Stomach (tissue), 9 donors: ENCODE data around the gene STXBP2. TPM values are rescaled to one million over a fixed set of nuclear protein-coding genes. Genes with fewer than 3 reads are reported as not detected.

Source experiments
- DNase-seq, 2 donors: peaks; one replicate each; pipeline versions ENCODE4 v3.0.0 to v3.0.0-alpha.2; 2013 to 2019
- H3K27ac ChIP-seq, 5 donors: fragments of 200-600 bp in 4 of 5; sonication (generic) in 4 of 5; one replicate each; pipeline ENCODE4 v1.5.1; 2013 to 2019; ENCODE audit warnings: mild to moderate bottlenecking in 1 of 5, moderate library complexity in 1 of 5
- H3K27me3 ChIP-seq, 3 donors: fragments of 200-600 bp; sonication (generic); one replicate each; pipeline ENCODE4 v1.5.1; 2017 to 2019; ENCODE audit warnings: mixed run types in 1 of 3
- H3K36me3 ChIP-seq, 4 donors: fragments of 200-600 bp; sonication (generic); 1 replicate in 3 of 4; 2 replicates in 1 of 4; pipeline ENCODE4 v1.5.1; 2016 to 2019
- H3K4me1 ChIP-seq, 4 donors: fragments of 200-600 bp; sonication (generic); one replicate each; pipeline ENCODE4 v1.5.1; 2016 to 2019
- H3K4me3 ChIP-seq, 4 donors: fragments of 200-600 bp; sonication (generic) in 3 of 4; one replicate each; pipeline ENCODE4 v1.5.1; 2016 to 2019; ENCODE audit warnings: mild to moderate bottlenecking in 1 of 4
- H3K9me3 ChIP-seq, 4 donors: fragments of 200-600 bp; sonication (generic); one replicate each; pipeline ENCODE4 v1.5.1; 2016 to 2019
- EP300 ChIP-seq: sonication (generic); formaldehyde crosslinking; IDR thresholded peaks from one replicate; pipeline ENCODE4 v1.6.1; 2017; ENCODE audit warnings: antibody characterized with exemption
- POLR2A ChIP-seq, 4 donors: fragments of 450-650 bp; IDR thresholded peaks; one replicate each; pipeline ENCODE4 v1.6.1; 2016; ENCODE audit warnings: antibody characterized with exemption in 4 of 4, control low read depth in 2 of 4, mild to moderate bottlenecking in 1 of 4, moderate library complexity in 1 of 4
- POLR2AphosphoS5 ChIP-seq, 3 donors: sonication (generic); formaldehyde crosslinking; IDR thresholded peaks; one replicate each; pipeline ENCODE4 v1.6.1; 2016; ENCODE audit warnings: antibody characterized with exemption in 3 of 3
- WGBS, 5 donors: extraction: QIAGEN DNeasy Blood & Tissue Kit in 3 of 5; methylation state at CpG; one replicate each; pipeline versions ENCODE4 v1.1.5 to v1.1.7; 2013 to 2018; 5-methylcytosine and 5-hydroxymethylcytosine counted together
- intact Hi-C: fragments of 100-400 bp; cut with DNase I; formaldehyde crosslinking; loops from one replicate; pipeline ENCODE4 v1.15.1; 2023; ENCODE audit warnings: low total_unique reads
- polyA plus RNA-seq, 3 donors: library from polyadenylated mRNA; stranded (reverse); fragments of 200-250 nt; gene quantifications; one replicate each; pipeline ENCODE4 v1.2.3, GENCODE V29; 2013
- total RNA-seq, 5 donors: library from RNA; depleted of rRNA; stranded (reverse); fragments of >200 nt; gene quantifications; one replicate each; pipeline versions ENCODE4 v1.1.0 to v1.2.3, GENCODE V29; 2014 to 2016
- TF ChIP-seq, protein P1 (sequence below), 7 experiments: fragments of 450-650 bp in 4 of 7; fragments of 200-600 bp in 3 of 7; sonication (generic) in 3 of 7; IDR thresholded peaks; one replicate each; pipeline ENCODE4 v1.5.1; 2016 to 2019; ENCODE audit warnings: antibody characterized with exemption in 7 of 7, control low read depth in 2 of 7, mild to moderate bottlenecking in 1 of 7
- donor health status: healthy with polysubstance abuse.
- donor health status: Bipolar disorder and iron deficiency.
- donor health status: healthy.

Gene STXBP2
- total and polyA plus RNA-seq, 8 donors, result 46.6 to 734 (median 138) TPM

DNA sequence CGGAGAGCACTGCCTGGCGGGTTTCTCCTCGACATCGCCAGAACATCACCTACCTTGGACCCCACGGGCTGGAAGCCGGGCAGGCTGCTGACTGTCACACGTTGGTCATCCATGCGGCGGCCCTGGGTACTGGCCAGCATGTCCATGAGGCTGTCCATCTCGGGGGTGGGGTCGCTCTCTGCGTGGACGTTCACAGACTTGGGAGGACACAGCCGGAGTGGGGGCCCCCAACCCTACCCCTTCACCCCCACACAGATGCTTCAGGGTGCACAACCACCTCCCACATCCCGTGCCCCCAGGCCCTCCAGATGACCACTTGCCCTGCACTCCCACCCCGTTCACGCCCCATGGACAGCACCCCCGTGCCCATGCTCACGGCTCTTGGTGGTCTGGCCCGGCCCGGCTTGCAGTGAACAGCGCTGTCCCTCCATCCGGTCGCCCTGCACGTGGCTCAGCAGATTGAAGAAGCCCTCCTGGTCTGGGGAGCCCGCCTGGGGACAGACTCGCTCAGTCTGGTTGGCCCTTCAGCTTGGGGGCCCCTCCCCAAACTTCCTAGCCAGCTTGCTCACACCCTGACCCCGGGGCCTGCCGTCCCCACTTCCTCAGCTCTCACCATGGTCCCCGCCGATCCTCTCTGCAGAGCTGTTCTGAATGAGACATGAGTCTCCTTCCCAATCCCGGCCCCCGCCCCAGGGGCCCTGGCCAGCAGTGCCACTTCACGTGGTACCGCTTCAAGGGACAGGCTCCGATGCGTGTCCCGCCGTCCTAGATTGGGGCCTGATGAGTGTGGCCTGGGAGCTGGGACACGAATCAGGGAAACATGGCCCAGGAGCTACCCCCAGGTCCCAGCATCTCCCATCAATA, 4.3 kb upstream of the STXBP2 start:
- Histone ChIP-seq H3K9me3 (no peaks in the 10 kb centered on the region), H3K27ac (no peak overlapping the region), H3K36me3 (peaks cover 0 to 21% (median 16%) of the 10 kb centered on the region in 4 donors), H3K4me3 (no peak overlapping the region), H3K27me3 (peaks cover 0 to 25% (median 8%) of the 10 kb centered on the region in 3 donors), H3K4me1 (peaks cover 25 to 46% (median 42%) of the 10 kb centered on the region in 4 donors)
- WGBS, 5 donors, result 89 to 93% (median 92%) methylated on average over 14 to 40 of the region's 40 CpGs
- TF ChIP-seq EP300 (no peak), POLR2AphosphoS5 (IDR thresholded peaks at IDR 0.05) (no peak), POLR2A (IDR thresholded peaks at IDR 0.05) (no peak)
- TF ChIP-seq, protein P1, sequence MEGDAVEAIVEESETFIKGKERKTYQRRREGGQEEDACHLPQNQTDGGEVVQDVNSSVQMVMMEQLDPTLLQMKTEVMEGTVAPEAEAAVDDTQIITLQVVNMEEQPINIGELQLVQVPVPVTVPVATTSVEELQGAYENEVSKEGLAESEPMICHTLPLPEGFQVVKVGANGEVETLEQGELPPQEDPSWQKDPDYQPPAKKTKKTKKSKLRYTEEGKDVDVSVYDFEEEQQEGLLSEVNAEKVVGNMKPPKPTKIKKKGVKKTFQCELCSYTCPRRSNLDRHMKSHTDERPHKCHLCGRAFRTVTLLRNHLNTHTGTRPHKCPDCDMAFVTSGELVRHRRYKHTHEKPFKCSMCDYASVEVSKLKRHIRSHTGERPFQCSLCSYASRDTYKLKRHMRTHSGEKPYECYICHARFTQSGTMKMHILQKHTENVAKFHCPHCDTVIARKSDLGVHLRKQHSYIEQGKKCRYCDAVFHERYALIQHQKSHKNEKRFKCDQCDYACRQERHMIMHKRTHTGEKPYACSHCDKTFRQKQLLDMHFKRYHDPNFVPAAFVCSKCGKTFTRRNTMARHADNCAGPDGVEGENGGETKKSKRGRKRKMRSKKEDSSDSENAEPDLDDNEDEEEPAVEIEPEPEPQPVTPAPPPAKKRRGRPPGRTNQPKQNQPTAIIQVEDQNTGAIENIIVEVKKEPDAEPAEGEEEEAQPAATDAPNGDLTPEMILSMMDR (IDR thresholded peaks at IDR 0.05), result no peak
- DNase-seq, result no peak
- intact Hi-C loops, result no loop called here

DNA sequence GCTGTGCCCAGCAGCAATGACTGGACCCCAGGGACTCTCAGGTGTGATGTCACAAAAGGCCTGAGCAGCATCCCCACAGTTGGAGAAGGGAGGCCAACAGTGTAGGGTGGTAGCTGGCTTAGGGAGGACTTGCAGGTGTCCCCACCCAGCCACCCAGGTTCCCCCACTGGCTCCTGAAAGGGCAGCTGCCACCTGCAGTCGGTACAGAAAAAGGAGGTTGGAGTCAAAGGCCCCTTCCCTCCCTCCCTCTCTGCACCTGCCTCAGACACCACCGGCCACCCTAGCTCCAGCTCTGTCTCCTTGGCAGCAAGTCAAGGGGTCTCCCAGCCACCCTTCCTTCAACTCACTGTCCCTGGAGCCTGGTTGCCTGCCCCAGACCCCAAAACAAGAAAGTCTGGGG, 3.2 kb upstream of the STXBP2 start, which contains the start of gene PCP2:
PCP2 (minus strand) TSS at position 22 of the 400 bp plus-strand sequence. CDS start 262 bp downstream, outside the sequence.
- Histone ChIP-seq H3K36me3 (peaks cover 0 to 24% (median 16%) of the 10 kb centered on the region in 4 donors), H3K9me3 (no peaks in the 10 kb centered on the region), H3K27ac (no peak within 1 kb of the TSS), H3K4me3 (no peak within 1 kb of the TSS), H3K27me3 (peaks cover 0 to 36% (median 9%) of the 10 kb centered on the region in 3 donors), H3K4me1 (peaks cover 17 to 46% (median 41%) of the 10 kb centered on the region in 4 donors)
- intact Hi-C loops, result no loop called here
- WGBS, 5 donors, result 0 to 49% (median 21%) methylated on average over 1 to 2 of the region's 2 CpGs
- DNase-seq, result no peak
- no peak for TF ChIP-seq EP300
- no peak for TF ChIP-seq POLR2AphosphoS5 (IDR thresholded peaks at IDR 0.05)
- no peak for TF ChIP-seq POLR2A (IDR thresholded peaks at IDR 0.05)
- TF ChIP-seq, protein P1 (IDR thresholded peaks at IDR 0.05), result no peak

DNA sequence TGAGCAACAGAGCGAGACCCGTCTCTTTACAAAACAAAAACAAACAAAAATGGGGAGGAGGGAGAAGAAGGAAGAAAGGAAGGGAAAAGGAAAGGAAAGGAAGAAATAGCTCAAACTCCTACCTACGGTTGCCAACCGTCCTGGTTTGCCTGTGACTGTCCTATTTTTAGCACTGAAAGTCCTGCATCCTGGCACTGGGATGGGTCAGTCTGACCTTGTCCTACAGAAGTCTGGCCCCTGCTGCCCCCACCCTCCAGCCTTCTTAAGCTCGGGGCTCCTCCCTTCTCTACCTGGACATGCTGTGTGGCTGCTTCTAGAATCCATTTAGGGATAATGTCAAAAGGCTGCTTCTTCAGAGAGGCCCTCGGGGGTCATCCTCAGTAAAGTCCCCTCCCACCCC, 1.2 kb upstream of the STXBP2 start:
- no peak overlapping the region for H3K27ac ChIP-seq
- H3K27me3 ChIP-seq, result peaks cover 0 to 45% (median 9%) of the 10 kb centered on the region in 3 donors
- peaks cover 6 to 51% (median 40%) of the 10 kb centered on the region in 4 donors for H3K4me1 ChIP-seq
- no peaks in the 10 kb centered on the region for H3K9me3 ChIP-seq
- no peak for DNase-seq
- peaks cover 0 to 38% (median 20%) of the 10 kb centered on the region in 4 donors for H3K36me3 ChIP-seq
- intact Hi-C loops, result no loop called here
- 39 to 54% (median 50%) methylated on average over 6 of the region's 6 CpGs for WGBS, 5 donors
- TF ChIP-seq, protein P1 (IDR thresholded peaks at IDR 0.05), result no peak
- TF ChIP-seq POLR2A (IDR thresholded peaks at IDR 0.05), result no peak
- TF ChIP-seq POLR2AphosphoS5 (IDR thresholded peaks at IDR 0.05), result no peak
- TF ChIP-seq EP300, result no peak
- peak overlapping the region in 1 of 4 donors; percentile 62 for H3K4me3 ChIP-seq

DNA sequence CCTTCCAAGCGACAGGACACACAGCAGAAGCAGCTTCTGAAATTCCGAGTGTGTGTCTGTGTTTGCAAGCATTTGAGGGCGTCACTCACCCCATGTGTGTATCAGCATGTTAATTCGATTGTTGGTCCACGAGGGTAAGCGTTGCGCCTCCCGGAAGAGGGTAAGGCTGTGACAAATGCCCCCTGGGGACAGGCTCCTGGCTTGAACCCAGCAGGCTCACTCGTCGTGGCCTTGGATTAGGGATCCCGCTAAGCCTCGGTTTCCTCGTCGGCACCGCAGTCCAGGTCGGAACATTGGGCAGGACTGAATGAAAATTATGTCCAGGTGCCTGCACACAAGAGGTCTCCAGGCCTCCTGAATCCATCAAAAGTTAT, 606 bp upstream of the STXBP2 start:
- Histone ChIP-seq H3K27ac (peak overlapping the region; percentile 62 to 96 (median 90)), H3K9me3 (no peaks in the 10 kb centered on the region), H3K36me3 (peaks cover 0 to 41% (median 24%) of the 10 kb centered on the region in 4 donors), H3K4me1 (peaks cover under 1 to 45% (median 33%) of the 10 kb centered on the region in 4 donors), H3K27me3 (peaks cover 0 to 45% (median 9%) of the 10 kb centered on the region in 3 donors), H3K4me3 (peak overlapping the region; percentile 60 to 73 (median 62))
- TF ChIP-seq POLR2AphosphoS5 (IDR thresholded peaks at IDR 0.05) (no peak), POLR2A (IDR thresholded peaks at IDR 0.05) (no peak), EP300 (no peak)
- TF ChIP-seq, protein P1 (IDR thresholded peaks at IDR 0.05), result no peak
- WGBS, 5 donors, result 65 to 77% (median 69%) methylated on average over 15 to 16 of the region's 16 CpGs
- intact Hi-C loops, result no loop called here
- DNase-seq, result no peak
